DMS153 treated with DMSO at 0.1 percent for 48 hours (cell line): ENCODE results near the gene TBKBP1.
"Not testable (repeated sequence)": the region's sequence is repeated elsewhere in the genome, so short reads cannot be mapped to it uniquely, and the experiment has no call there.

Source experiments
- DNase-seq: peaks from one replicate; lab custom pipeline; 2025; ENCODE audit not compliant: unreplicated experiment; lab: John Stamatoyannopoulos, UW

TBKBP1 gene

DNA sequence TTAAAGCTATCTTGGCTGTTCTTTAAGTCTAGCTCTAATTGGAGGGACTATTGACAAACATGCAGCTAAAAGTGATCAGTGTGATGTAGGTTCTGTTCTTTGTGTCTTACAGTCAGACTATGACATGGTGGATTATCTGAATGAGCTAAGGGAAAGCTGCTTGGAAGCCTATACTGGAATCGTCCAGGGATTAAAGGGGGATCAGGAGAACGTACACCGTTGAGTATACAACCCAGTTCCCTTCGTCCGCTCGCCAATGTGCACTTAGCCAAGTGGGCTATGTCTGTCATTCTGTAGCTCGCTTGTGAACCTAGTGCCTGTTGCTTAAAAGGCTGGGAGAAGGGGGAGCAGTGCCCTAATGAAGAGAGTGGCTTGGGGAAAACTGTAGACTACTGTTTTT is 15.8 kb upstream of the TBKBP1 start:
- no peak for DNase-seq

GRCh38 chr17:47682138-47682537 is 11.8 kb upstream of the TBKBP1 start:
- no peak for DNase-seq

GRCh38 chr17:47682727-47683126 is 11.2 kb upstream of the TBKBP1 start:
- DNase-seq, result not testable (repeated sequence)

- DNase-seq, result no peak
These were observed 9.9 kb upstream of the TBKBP1 start for GRCh38 chr17:47684025-47684424.

DNA sequence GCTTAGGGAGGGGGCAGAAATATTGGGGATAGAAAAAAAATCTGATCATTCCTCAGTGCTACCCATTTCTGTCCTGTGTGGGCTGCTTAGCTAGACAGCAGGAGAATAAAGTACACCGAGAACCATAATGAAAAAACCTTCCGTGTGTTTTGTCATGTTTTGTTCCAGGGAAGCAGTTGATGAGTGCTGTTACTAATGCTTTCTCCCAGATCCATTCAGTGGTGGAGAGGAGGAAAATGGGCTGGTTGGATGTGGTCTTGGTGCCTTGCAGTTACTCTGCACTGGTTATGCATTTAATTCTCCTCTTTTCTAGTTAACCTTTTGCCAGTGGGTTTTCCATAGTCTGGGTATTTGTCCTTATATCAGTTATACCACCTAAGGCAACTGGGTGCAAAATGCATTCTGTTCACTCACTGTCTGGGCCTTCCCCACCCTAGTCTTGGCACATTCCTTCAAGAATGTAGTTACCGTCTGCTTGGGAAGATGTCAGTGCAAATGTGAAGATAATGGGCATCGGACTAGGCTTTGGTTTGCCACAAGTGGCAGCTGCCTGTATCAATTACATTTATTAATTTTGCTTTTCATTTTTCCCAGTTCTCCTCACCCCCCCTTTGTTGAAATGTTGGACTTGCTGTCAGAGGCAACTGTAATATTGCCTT is 9.3 kb upstream of the TBKBP1 start:
- no peak for DNase-seq

DNA sequence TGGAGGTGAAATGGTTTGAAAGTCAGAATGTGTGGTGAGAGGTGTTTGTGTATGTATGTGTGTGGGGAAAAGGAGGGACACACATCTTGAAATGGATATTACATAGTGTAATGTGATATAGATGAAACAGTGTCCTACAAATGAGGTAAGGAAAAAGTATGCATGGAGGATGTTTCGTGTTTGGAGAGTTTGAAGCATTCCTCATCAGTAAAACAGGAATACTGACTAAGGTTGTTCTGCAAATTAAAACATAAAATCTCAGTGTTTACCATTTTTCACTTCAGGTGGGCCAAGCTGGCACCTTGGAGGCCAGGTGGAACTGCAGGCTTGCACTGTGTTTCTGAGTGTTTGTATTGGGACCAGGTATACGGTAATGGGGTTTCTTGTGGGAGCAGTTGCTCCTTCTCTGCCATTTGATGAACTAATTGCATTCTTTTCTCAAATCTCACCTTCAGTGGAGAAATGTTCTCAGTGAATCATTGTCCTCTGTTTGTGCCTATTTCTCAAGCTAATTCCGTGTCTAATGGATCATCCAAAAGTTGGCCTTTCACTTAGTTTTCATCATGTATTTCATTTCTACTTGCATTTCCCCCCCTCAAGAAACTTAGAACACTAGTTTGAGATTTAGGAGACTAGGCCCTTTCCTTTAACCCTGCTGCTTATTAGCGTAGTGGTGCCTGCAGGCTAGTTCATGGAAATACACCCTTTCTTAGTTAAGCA is 8.2 kb upstream of the TBKBP1 start:
- no peak for DNase-seq

- DNase-seq, result no peak
These were observed 7.7 kb upstream of the TBKBP1 start for GRCh38 chr17:47686276-47686635.

- no peak for DNase-seq
These were observed 7.2 kb upstream of the TBKBP1 start for GRCh38 chr17:47686664-47687327.

GRCh38 chr17:47687328-47687690 is 6.7 kb upstream of the TBKBP1 start:
- no peak for DNase-seq

DNA sequence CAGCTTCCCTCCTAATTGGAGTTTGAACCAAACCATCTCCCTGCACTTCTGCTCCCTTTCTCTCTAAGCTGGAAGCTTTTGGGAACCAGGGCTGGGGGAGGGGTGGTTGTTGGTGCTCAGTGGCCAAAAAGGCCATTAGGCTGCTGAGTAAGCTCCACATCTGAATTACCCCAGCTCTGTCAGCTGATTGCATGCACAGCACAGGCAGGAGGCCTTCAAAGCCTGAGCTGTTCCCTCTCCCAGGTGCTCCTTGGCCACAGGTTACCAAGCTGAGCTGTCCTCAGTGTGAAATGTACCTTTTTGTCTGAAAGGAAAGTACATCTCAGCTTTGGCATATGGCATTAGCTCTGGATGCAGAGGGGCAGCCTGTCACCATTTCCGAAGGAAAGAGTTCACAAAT is 6.2 kb upstream of the TBKBP1 start:
- DNase-seq, result no peak

GRCh38 chr17:47690121-47690520 is 3.8 kb upstream of the TBKBP1 start:
- no peak for DNase-seq

- DNase-seq, result no peak
These were observed 1.6 kb upstream of the TBKBP1 start for GRCh38 chr17:47692137-47692894.

DNA sequence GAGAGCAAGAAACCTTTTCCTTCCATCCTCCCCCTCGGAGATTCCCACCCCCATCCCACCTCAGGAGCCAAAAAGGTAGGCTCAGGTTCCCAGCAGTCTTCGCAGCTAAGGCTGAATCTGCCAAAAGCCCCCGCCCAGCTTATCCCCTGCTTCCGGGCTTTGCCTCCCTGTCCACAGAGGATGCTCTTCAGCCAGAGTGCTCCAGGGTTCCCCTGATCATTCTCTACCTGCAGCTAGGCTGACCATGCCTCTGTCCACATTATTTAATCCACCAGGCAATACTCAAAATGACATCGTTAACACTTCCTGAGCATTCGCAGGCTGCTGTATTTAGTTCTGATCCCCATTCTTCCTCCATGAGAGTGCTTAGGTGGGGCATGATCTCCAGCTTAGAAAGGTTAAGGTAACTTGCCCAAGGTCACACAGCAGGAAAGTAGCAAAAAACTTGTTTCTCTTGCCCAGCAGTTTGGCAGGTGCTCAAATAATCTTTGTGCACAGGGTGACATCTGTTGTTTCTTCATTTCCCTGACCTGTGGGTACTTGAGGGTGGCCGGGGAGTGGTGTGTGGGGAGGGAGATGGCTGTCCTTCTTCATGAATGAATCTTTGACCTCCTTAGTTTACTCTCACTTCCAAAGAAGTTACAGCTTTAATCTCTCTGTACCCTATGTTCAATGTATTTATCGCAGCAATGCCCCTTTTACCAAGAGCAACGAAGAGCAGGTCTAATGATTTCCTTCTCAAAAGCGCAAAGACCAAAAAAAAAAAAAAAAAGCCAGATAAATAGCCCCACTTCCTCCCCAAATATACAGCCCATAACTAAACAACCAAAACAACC is 848 bp upstream of the TBKBP1 start:
- DNase-seq, result no peak

DNA sequence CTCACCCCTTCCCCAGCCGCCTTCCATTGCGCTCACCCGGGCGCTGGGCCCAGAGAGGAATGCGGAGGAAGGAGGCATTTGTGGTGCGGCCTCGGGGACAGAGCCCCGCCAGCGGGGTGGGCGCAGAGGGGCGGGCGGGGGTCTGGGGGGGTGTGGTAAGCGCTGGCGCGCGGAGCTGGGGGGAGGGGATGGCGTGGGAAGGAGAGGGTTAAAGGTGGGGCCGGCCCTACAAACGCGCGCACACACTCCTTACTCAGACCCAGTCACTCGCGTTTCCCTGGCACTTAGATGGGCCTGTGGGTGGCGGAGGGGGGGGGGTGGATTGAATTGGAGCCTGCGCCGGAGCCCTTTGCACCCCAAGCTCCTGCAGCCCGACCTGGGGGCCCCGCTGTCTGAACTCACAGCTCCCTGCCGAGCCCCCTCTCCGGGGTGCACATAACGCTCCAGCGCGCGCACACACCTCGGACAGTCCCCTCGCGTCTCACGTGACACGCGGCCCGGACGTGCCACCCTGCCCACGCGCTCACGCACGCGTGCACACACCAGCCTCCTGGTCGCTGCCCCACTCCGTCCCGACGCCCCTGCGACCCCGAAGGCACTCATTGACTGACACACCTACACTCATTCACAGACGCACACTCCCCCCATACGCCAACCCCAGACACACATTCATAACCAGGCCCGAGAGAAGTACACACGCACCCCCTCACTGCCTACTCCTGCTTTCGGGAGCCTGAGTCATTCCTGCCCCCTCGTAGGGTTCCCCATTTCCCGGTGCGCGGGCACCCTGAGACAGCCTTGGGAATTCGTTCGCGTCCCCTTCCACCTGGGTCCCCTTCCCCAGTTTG is 844 bp downstream of the TBKBP1 start:
- no peak for DNase-seq

DNA sequence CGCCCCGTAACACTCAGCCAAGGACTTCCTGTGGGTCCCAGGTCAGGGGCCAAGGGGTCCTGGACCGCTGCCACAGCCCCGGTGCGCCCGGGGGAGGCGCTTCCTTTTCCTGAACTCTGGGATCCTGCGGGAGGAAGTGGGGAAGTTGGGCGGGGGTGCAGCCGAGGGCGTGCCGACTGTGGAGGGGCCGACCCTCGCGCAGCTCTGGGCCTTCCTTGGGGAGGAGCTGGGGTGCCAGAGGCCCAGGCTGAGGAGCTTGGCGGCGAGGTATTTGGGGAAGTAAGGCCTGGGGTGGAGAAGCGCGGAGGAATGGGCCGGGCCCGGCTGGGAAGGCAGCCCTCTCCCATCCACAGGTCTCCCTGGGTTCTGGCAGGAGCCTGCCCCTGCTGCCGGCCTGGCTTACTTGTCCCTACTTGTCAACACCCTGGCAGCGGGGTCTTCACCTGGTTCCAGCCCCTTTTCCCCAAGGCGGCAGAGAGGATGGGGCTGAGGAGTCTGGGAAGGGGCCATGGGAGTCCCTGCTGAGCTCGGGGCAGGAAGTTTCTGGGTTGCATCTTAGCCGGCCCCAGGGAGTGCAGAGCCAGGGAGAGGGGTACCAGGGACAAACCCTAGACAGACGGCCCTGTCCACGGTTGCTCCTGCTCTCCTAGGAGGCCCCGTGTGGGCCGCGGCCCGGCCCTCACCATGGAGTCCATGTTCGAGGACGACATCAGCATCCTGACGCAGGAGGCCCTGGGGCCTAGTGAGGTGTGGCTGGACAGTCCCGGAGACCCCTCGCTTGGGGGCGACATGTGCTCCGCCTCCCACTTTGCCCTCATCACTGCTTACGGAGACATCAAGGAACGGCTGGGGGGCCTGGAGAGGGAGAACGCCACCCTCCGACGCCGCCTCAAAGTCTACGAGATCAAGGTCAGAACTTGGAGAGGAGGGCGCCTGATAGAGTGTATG is 1.7 kb downstream of the TBKBP1 start:
- DNase-seq, result no peak

GRCh38 chr17:47696717-47697642 is 3.0 kb downstream of the TBKBP1 start:
- DNase-seq, result no peak

DNA sequence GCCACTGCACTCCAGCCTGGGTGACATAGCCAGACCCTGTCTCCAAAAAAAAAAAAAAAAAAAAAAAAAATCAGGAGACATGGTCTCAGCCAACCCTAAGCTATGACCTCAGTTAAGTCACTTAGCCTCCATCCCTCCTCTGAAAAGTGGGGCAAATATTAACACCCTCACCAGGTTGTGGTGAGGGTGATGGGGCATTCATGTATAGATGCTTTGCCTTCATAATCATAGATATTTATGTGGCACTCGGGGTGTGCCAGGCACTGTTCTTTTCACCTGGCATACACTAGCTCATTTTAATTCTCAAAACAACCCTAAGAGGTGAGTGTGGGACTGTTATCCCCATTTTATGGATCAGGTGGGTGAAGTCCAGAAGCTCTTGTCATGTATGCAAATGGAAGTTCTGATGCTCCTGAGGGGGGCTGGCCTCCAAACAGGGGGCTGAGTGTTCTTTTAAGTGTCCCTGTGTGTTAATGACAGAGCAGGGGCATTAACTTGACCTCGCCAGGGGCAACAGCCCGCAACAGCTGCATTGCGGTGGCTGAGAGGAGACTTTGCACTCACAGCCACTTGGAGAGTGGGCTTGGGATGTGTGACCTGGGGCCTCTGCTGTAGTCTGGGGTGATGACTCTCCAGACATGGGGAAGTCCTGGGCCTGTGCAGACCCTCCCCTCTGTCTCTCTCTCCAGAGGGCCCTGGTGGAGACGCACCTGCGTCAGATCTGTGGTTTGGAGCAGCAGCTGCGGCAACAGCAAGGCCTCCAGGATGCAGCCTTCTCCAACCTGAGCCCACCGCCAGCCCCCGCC is 4.1 kb downstream of the TBKBP1 start:
- no peak for DNase-seq
